ENCODE results near the gene NINL. TPM values are rescaled to one million over a fixed set of nuclear protein-coding genes. Genes with fewer than 3 reads are reported as not detected.

NINL gene
- total and polyA plus RNA-seq, 4 donors, result 13.1 to 50.6 (median 31.2) TPM

DNA sequence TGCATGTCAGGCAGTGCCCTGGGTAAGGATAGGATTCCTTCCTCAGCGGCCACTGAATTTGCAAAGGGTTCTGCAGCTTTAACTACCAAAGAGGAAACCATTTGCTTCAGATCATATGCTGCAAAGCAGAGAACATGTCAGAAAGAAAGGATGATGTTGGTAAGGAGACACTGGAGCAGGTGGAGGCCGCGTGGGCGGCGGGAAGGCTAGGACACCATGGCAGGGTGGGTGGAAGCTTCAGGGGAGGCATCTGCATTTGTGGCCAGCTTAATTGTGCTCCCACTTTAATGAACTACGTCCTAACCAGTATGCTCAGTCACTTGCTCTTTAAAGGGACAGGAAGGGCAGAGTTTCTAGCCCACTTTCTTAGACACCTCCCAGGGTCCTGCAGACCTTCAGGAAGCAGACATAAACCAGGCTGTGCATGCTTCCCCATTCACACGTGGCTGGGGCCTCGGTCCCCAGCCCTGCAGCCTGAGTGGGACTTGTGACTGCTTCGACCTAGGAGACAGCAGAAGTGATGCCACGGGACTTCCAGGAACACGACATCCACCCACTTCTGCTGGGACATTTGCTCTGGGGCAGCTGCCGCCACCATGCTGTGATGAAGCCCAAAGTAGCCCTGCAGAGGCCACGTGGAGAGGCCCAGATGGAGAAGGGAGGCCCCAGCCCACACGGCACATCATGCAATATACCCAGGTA lies 101.7 kb downstream of the NINL start:
- Histone ChIP-seq H3K9me3 (ENCODE audit: control insufficient read depth, insufficient read depth, low read length) (no peaks in the 10 kb centered on the region), H3K4me3 (ENCODE audit: low read depth, low read length) (no peak overlapping the region), H3K36me3 (ENCODE audit: control insufficient read depth, insufficient read depth, low read length) (peaks cover 63% of the 10 kb centered on the region), H3K27me3 (ENCODE audit: control insufficient read depth, insufficient read depth, low read length) (no peaks in the 10 kb centered on the region), H3K4me1 (ENCODE audit: control insufficient read depth, insufficient read depth, low read length) (no peaks in the 10 kb centered on the region), H3K27ac (ENCODE audit: low read depth, low read length) (no peak overlapping the region)
- WGBS (ENCODE audit: insufficient coverage), result 85% methylated on average over 9 of the region's 14 CpGs
- DNase-seq (ENCODE audit: low read depth in 4 of 6, low spot score in 6 of 6), result no peak

DNA sequence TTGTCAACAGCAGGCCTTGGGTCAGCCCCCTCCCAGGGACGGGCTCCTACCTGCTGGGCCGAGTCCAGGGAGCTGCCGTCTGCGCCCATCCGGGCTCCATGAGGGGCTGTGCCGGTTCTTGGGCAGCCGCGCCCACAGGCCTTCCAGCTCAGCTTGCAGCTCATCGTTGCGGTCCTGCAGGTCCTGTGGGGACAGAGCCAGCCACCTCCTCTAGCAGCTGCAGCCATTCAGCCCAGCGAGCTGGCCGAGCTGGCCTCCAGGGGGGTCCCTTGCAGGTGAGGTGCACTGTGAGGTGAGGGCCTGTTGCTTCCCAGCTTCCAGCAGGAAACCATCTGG lies 103.4 kb downstream of the NINL start:
- no peaks in the 10 kb centered on the region for H3K27me3 ChIP-seq (ENCODE audit: control insufficient read depth, insufficient read depth, low read length)
- no peaks in the 10 kb centered on the region for H3K9me3 ChIP-seq (ENCODE audit: control insufficient read depth, insufficient read depth, low read length)
- 91% methylated on average over 12 of the region's 12 CpGs for WGBS (ENCODE audit: insufficient coverage)
- H3K4me3 ChIP-seq (ENCODE audit: low read depth, low read length), result no peak overlapping the region
- no peak overlapping the region for H3K27ac ChIP-seq (ENCODE audit: low read depth, low read length)
- H3K36me3 ChIP-seq (ENCODE audit: control insufficient read depth, insufficient read depth, low read length), result peaks cover 70% of the 10 kb centered on the region
- DNase-seq (ENCODE audit: low read depth in 4 of 6, low spot score in 6 of 6), result no peak
- no peaks in the 10 kb centered on the region for H3K4me1 ChIP-seq (ENCODE audit: control insufficient read depth, insufficient read depth, low read length)

DNA sequence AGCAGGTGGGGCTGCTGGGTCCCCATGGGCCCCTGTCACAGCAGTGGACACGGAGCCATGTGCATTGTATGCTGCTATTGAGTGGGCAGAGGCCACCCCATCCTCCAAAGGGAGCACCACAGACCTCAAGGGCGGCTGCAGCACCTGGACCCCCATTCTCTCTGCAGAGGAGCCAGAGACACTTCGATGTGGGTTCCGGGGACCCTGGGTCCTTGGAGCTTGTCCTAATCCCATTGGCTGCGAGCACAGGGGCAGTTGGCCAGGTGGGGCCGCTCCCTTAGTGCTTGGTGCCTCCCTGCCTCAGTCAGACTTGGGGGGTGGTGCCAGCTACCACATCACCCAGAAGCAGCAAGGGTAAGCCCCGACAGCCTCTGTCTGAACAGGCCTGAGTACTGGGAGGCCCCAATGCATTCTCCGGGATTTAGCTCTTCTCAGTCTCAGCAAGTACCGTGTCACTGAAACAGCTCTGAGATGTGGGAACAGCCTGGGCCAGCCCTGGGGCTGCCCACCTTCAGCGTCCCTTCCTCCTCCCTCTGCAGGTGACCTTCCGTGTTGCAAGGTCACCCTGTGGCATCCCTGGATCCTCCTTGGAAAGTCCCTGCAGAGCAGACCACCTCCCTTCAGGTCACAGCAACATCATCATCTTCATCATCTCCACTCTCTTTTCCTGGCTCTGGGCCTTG lies 104.0 kb downstream of the NINL start:
- Histone ChIP-seq H3K9me3 (ENCODE audit: control insufficient read depth, insufficient read depth, low read length) (no peaks in the 10 kb centered on the region), H3K36me3 (ENCODE audit: control insufficient read depth, insufficient read depth, low read length) (peaks cover 72% of the 10 kb centered on the region), H3K4me3 (ENCODE audit: low read depth, low read length) (no peak overlapping the region), H3K27ac (ENCODE audit: low read depth, low read length) (no peak overlapping the region), H3K4me1 (ENCODE audit: control insufficient read depth, insufficient read depth, low read length) (no peaks in the 10 kb centered on the region), H3K27me3 (ENCODE audit: control insufficient read depth, insufficient read depth, low read length) (no peaks in the 10 kb centered on the region)
- WGBS (ENCODE audit: insufficient coverage), result 93% methylated on average over 11 of the region's 11 CpGs
- no peak for DNase-seq (ENCODE audit: low read depth in 4 of 6, low spot score in 6 of 6)

DNA sequence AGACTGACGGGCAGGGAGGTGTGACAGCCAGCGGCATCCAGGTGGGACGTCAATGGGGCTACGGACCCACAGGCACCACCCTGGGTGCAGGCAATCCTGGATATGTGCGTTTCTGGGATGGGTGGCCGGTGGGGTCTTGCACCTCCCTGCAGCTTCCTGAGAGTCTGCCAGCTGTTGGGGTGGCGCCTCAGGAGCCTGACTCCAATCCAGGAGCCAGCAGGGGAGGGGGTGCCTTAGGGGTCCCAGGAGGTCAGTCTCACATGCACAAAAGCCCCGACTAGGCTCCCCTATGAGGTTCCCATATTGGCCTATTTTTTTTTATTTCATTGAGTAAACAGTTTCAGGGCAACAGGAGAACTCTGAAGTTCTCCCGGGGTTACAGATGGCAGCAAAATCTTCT lies 104.5 kb downstream of the NINL start:
- no peaks in the 10 kb centered on the region for H3K9me3 ChIP-seq (ENCODE audit: control insufficient read depth, insufficient read depth, low read length)
- no peak overlapping the region for H3K4me3 ChIP-seq (ENCODE audit: low read depth, low read length)
- no peak overlapping the region for H3K27ac ChIP-seq (ENCODE audit: low read depth, low read length)
- WGBS (ENCODE audit: insufficient coverage), result 83% methylated on average over 8 of the region's 9 CpGs
- no peak for DNase-seq (ENCODE audit: low read depth in 4 of 6, low spot score in 6 of 6)
- H3K27me3 ChIP-seq (ENCODE audit: control insufficient read depth, insufficient read depth, low read length), result no peaks in the 10 kb centered on the region
- H3K4me1 ChIP-seq (ENCODE audit: control insufficient read depth, insufficient read depth, low read length), result no peaks in the 10 kb centered on the region
- H3K36me3 ChIP-seq (ENCODE audit: control insufficient read depth, insufficient read depth, low read length), result peaks cover 78% of the 10 kb centered on the region

DNA sequence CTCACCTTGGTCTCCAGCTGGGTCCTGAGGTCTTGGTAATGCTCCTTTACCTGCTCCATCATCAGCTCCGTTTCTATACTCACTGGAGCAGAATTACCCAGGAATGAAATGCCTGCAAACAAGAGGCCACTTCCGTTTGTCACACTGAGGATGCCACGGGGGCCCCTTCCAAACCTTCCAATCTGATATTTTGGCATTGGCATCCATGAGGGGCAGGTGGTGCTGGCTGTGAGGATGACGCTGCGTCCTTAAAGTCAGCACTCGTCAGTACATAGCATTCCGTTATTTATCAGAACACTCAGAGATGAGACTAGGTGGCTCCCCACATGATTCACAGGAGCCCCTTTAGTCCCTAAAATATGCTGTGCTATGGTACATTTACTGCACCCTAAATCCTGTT lies 105.2 kb downstream of the NINL start:
- no peak overlapping the region for H3K4me3 ChIP-seq (ENCODE audit: low read depth, low read length)
- no peaks in the 10 kb centered on the region for H3K4me1 ChIP-seq (ENCODE audit: control insufficient read depth, insufficient read depth, low read length)
- H3K36me3 ChIP-seq (ENCODE audit: control insufficient read depth, insufficient read depth, low read length), result peaks cover 83% of the 10 kb centered on the region
- H3K9me3 ChIP-seq (ENCODE audit: control insufficient read depth, insufficient read depth, low read length), result no peaks in the 10 kb centered on the region
- 84% methylated on average over 3 of the region's 7 CpGs for WGBS (ENCODE audit: insufficient coverage)
- DNase-seq (ENCODE audit: low read depth in 4 of 6, low spot score in 6 of 6), result peak in 1 of 6 donors; percentile 5
- no peak overlapping the region for H3K27ac ChIP-seq (ENCODE audit: low read depth, low read length)
- H3K27me3 ChIP-seq (ENCODE audit: control insufficient read depth, insufficient read depth, low read length), result no peaks in the 10 kb centered on the region

DNA sequence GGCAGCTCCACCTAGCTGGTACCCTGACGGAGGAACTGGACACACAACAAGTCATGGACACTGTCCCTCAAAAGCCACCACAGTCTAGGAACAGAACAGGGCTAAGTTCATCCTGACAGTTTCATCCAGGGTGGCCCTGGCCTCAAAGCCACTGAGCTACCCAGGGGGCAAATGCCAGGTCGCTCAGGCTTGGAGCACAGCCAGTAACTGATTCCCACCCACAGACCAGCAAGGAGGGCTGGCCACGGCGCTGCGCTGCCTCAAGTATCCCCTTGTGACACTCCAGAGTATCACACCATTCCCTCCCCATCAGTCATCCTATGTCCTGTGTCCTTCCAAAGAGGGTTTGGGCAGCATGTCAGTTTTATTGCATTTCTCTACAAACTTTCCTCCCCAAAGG lies 105.7 kb downstream of the NINL start:
- WGBS (ENCODE audit: insufficient coverage), result 79% methylated on average over 5 of the region's 5 CpGs
- H3K27me3 ChIP-seq (ENCODE audit: control insufficient read depth, insufficient read depth, low read length), result no peaks in the 10 kb centered on the region
- no peaks in the 10 kb centered on the region for H3K9me3 ChIP-seq (ENCODE audit: control insufficient read depth, insufficient read depth, low read length)
- H3K27ac ChIP-seq (ENCODE audit: low read depth, low read length), result no peak overlapping the region
- no peak for DNase-seq (ENCODE audit: low read depth in 4 of 6, low spot score in 6 of 6)
- no peaks in the 10 kb centered on the region for H3K4me1 ChIP-seq (ENCODE audit: control insufficient read depth, insufficient read depth, low read length)
- H3K4me3 ChIP-seq (ENCODE audit: low read depth, low read length), result no peak overlapping the region
- peaks cover 86% of the 10 kb centered on the region for H3K36me3 ChIP-seq (ENCODE audit: control insufficient read depth, insufficient read depth, low read length)

GRCh38 chr20:25478889-25479568 lies 106.3 kb downstream of the NINL start:
- DNase-seq (ENCODE audit: low read depth in 4 of 6, low spot score in 6 of 6), result no peak
- Histone ChIP-seq H3K36me3 (ENCODE audit: control insufficient read depth, insufficient read depth, low read length) (peaks cover 85% of the 10 kb centered on the region), H3K9me3 (ENCODE audit: control insufficient read depth, insufficient read depth, low read length) (no peaks in the 10 kb centered on the region), H3K27ac (ENCODE audit: low read depth, low read length) (no peak overlapping the region), H3K4me1 (ENCODE audit: control insufficient read depth, insufficient read depth, low read length) (no peaks in the 10 kb centered on the region), H3K27me3 (ENCODE audit: control insufficient read depth, insufficient read depth, low read length) (no peaks in the 10 kb centered on the region), H3K4me3 (ENCODE audit: low read depth, low read length) (no peak overlapping the region)
- WGBS (ENCODE audit: insufficient coverage), result 93% methylated on average over 24 of the region's 24 CpGs

GRCh38 chr20:25477014-25477882 lies 108.1 kb downstream of the NINL start:
- 95% methylated on average over 25 of the region's 28 CpGs for WGBS (ENCODE audit: insufficient coverage)
- H3K27ac ChIP-seq (ENCODE audit: low read depth, low read length), result no peak overlapping the region
- no peaks in the 10 kb centered on the region for H3K9me3 ChIP-seq (ENCODE audit: control insufficient read depth, insufficient read depth, low read length)
- peaks cover 83% of the 10 kb centered on the region for H3K36me3 ChIP-seq (ENCODE audit: control insufficient read depth, insufficient read depth, low read length)
- DNase-seq (ENCODE audit: low read depth in 4 of 6, low spot score in 6 of 6), result no peak
- H3K27me3 ChIP-seq (ENCODE audit: control insufficient read depth, insufficient read depth, low read length), result no peaks in the 10 kb centered on the region
- no peak overlapping the region for H3K4me3 ChIP-seq (ENCODE audit: low read depth, low read length)
- H3K4me1 ChIP-seq (ENCODE audit: control insufficient read depth, insufficient read depth, low read length), result no peaks in the 10 kb centered on the region

All from spinal cord (tissue), 10 donors.